ENCODE results near the gene IL17RA.

IL17RA gene

GRCh38 chr22:17115945-17116565 is 31.3 kb downstream of the IL17RA start:
- peak overlapping the region; percentile 57 for H3K9ac ChIP-seq (ENCODE audit: low read depth, low read length, poor library complexity, severe bottlenecking)
- peak overlapping the region; percentile 79 for H3K4me2 ChIP-seq (ENCODE audit: low read depth, low read length, poor library complexity, severe bottlenecking)
- TF ChIP-seq EZH2phosphoT487 (IDR thresholded peaks at IDR 0.05; ENCODE audit: borderline replicate concordance), result no peak
- no peak for TF ChIP-seq CTCF (conservative IDR thresholded peaks at IDR 0.05; ENCODE audit: low read length)
- H3K36me3 ChIP-seq (ENCODE audit: insufficient read depth, low read length), result no peaks in the 10 kb centered on the region
- H3K4me3 ChIP-seq (ENCODE audit: low read length, poor library complexity, severe bottlenecking), result peak overlapping the region; percentile 34
- H2AFZ ChIP-seq (ENCODE audit: low read length), result 0 out of 2 replicates have a peak overlapping the region, but pooled peaks have one; percentile 7
- H3K4me1 ChIP-seq (ENCODE audit: insufficient read depth, low read length, poor library complexity, severe bottlenecking), result peaks cover 47% of the 10 kb centered on the region
- H3F3A ChIP-seq (ENCODE audit: low read depth), result peaks cover 21% of the 10 kb centered on the region; the same call in 1 of the 2 replicates
- no peaks in the 10 kb centered on the region for H3K27me3 ChIP-seq (ENCODE audit: insufficient read depth, low read length, poor library complexity, severe bottlenecking)
- H3K9me2 ChIP-seq (replicated peaks; ENCODE audit: low read depth, low read length), result no peaks in the 10 kb centered on the region
- no peaks in the 10 kb centered on the region for H3K9me3 ChIP-seq (ENCODE audit: insufficient read depth, low read depth, low read length)
- no peaks in the 10 kb centered on the region for H3K79me2 ChIP-seq (ENCODE audit: insufficient read depth, low read length)
- H4K20me1 ChIP-seq (ENCODE audit: insufficient read depth, low read length, poor library complexity, severe bottlenecking), result no peaks in the 10 kb centered on the region

- H4K20me1 ChIP-seq (ENCODE audit: insufficient read depth, low read length, poor library complexity, severe bottlenecking), result no peaks in the 10 kb centered on the region
- H3K4me2 ChIP-seq (ENCODE audit: low read depth, low read length, poor library complexity, severe bottlenecking), result peak overlapping the region; percentile 79
- H3K27me3 ChIP-seq (ENCODE audit: insufficient read depth, low read length, poor library complexity, severe bottlenecking), result no peaks in the 10 kb centered on the region
- H2AFZ ChIP-seq (ENCODE audit: low read length), result 0 out of 2 replicates have a peak overlapping the region, but pooled peaks have one; percentile 7
- TF ChIP-seq EZH2phosphoT487 (IDR thresholded peaks at IDR 0.05; ENCODE audit: borderline replicate concordance) (no peak), CTCF (conservative IDR thresholded peaks at IDR 0.05; ENCODE audit: low read length) (no peak)
- no peaks in the 10 kb centered on the region for H3K36me3 ChIP-seq (ENCODE audit: insufficient read depth, low read length)
- peak overlapping the region; percentile 34 for H3K4me3 ChIP-seq (ENCODE audit: low read length, poor library complexity, severe bottlenecking)
- H3K9me3 ChIP-seq (ENCODE audit: insufficient read depth, low read depth, low read length), result no peaks in the 10 kb centered on the region
- peaks cover 47% of the 10 kb centered on the region for H3K4me1 ChIP-seq (ENCODE audit: insufficient read depth, low read length, poor library complexity, severe bottlenecking)
- H3K9me2 ChIP-seq (replicated peaks; ENCODE audit: low read depth, low read length), result no peaks in the 10 kb centered on the region
- peaks cover 21% of the 10 kb centered on the region; the same call in 1 of the 2 replicates for H3F3A ChIP-seq (ENCODE audit: low read depth)
- H3K9ac ChIP-seq (ENCODE audit: low read depth, low read length, poor library complexity, severe bottlenecking), result peak overlapping the region; percentile 57
- H3K79me2 ChIP-seq (ENCODE audit: insufficient read depth, low read length), result no peaks in the 10 kb centered on the region
Observed at GRCh38 chr22:17116572-17117330, 32.0 kb downstream of the IL17RA start.

- Histone ChIP-seq H3K9me3 (ENCODE audit: insufficient read depth, low read depth, low read length) (no peaks in the 10 kb centered on the region), H3F3A (ENCODE audit: low read depth) (peaks cover 21% of the 10 kb centered on the region; the same call in 1 of the 2 replicates), H4K20me1 (ENCODE audit: insufficient read depth, low read length, poor library complexity, severe bottlenecking) (no peaks in the 10 kb centered on the region), H3K4me2 (ENCODE audit: low read depth, low read length, poor library complexity, severe bottlenecking) (peak overlapping the region; percentile 79), H2AFZ (ENCODE audit: low read length) (no peak overlapping the region), H3K9ac (ENCODE audit: low read depth, low read length, poor library complexity, severe bottlenecking) (peak overlapping the region; percentile 57), H3K27me3 (ENCODE audit: insufficient read depth, low read length, poor library complexity, severe bottlenecking) (no peaks in the 10 kb centered on the region), H3K4me3 (ENCODE audit: low read length, poor library complexity, severe bottlenecking) (peak overlapping the region; percentile 56), H3K79me2 (ENCODE audit: insufficient read depth, low read length) (no peaks in the 10 kb centered on the region), H3K9me2 (replicated peaks; ENCODE audit: low read depth, low read length) (no peaks in the 10 kb centered on the region), H3K4me1 (ENCODE audit: insufficient read depth, low read length, poor library complexity, severe bottlenecking) (peaks cover 47% of the 10 kb centered on the region), H3K36me3 (ENCODE audit: insufficient read depth, low read length) (no peaks in the 10 kb centered on the region)
- TF ChIP-seq CTCF (conservative IDR thresholded peaks at IDR 0.05; ENCODE audit: low read length) (no peak), EZH2phosphoT487 (IDR thresholded peaks at IDR 0.05; ENCODE audit: borderline replicate concordance) (no peak)
Observed at GRCh38 chr22:17117400-17117799, 32.6 kb downstream of the IL17RA start.
